HepG2 (cell line): ENCODE data around the gene MSMP. TPM values are rescaled to one million over a fixed set of nuclear protein-coding genes. Genes with fewer than 3 reads are reported as not detected.

Experiments
- CCDC6 ChIP-seq: sonication (generic); formaldehyde crosslinking; IDR thresholded peaks from 2 replicates; pipeline ENCODE4 v1.8.1; 2022; ENCODE audit warnings: mild to moderate bottlenecking, missing genetic modification reagents, moderate library complexity
- NPAS2 ChIP-seq: sonication (generic); formaldehyde crosslinking; IDR thresholded peaks from 2 replicates; pipeline ENCODE4 v1.8.0; 2022; ENCODE audit warnings: mild to moderate bottlenecking, missing genetic modification reagents, borderline replicate concordance
- TBX3 ChIP-seq: fragments of 450-650 bp; IDR thresholded peaks from 2 replicates; pipeline ENCODE4 v1.6.1; 2017; ENCODE audit warnings: antibody characterized with exemption, mild to moderate bottlenecking, inconsistent platforms, borderline replicate concordance
- polyA plus RNA-seq, 8 experiments: library from polyadenylated mRNA; depleted of rRNA in 3 of 8; stranded (reverse) in 7 of 8; unstranded in 1 of 8; fragments of >200 nt; fragmentation: Illumina TruSeq in 4 of 8; extraction: Trizol in 4 of 8; gene quantifications; 2 replicates each; pipeline versions ENCODE4 v1.2.1 to v1.2.3, GENCODE V29; 2011 to 2016; ENCODE audit warnings: low read depth in 4 of 8, missing spikeins in 1 of 8, mixed read lengths in 1 of 8; ENCODE audit not compliant: insufficient read depth in 1 of 8
- total RNA-seq, 5 experiments: library from RNA; depleted of rRNA; stranded (reverse); fragments of >200 nt; fragmentation: Illumina TruSeq; extraction: Trizol; gene quantifications; 2 replicates each; pipeline ENCODE4 v1.2.3, GENCODE V29; 2016; ENCODE audit warnings: low read depth in 1 of 5
- TF ChIP-seq, protein P1 (sequence below): sonication (generic); formaldehyde crosslinking; conservative IDR thresholded peaks from 2 replicates; pipeline ENCODE4 v1.5.0; 2020; ENCODE audit warnings: missing genetic modification reagents
- TF ChIP-seq, protein P2 (sequence below): sonication (generic); formaldehyde crosslinking; IDR thresholded peaks from 2 replicates; pipeline ENCODE4 v1.4.0; 2020; ENCODE audit warnings: mild to moderate bottlenecking, missing genetic modification reagents

Gene MSMP
- total and polyA plus RNA-seq, 2 of the 13 experiments (the other 11 are each of a cell fraction or from before 2014, with no cell fraction given), result 0.24 to 0.46 TPM

DNA sequence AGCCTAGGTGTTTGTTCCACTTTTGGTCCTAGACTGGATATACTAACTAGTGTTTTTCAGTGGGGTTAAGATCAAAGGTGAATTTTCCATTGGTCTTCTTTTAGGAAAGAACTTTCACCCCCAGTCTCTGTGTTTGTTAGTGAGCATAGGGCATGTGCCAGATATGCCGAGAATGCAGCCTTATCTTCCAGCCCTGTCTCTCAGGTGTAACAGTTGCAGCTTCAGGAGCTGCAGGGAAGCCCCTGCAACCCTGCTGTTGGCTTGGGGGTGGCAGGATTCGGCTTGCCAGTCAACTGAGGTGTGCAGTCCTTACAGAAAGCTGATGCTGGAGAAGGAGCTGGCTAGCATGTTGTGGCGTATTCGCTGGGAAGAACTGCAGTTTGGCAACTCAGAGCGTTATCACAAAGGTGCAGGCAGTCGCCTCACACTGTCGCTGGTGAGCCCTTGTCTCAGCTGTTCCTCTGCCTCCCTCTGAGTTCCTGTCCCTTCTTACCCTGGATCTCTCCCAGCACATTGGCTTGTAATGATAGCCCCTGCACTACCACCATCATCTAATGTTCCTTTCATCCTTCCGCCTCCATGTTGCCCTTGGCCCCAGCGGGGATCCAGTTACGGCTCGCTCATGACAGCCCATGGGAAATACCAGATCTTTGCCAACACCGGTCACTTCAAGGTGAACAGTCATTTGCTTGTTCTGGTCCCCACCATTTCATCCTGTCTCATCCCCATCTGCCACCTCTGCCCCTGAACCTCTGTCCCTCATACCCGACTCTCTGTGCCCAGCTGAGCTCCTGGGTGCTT lies 47.5 kb upstream of the MSMP start (continued):
- TF ChIP-seq CCDC6, result no peak
- TF ChIP-seq NPAS2 (CRISPR knock-in tag), result no peak
- TF ChIP-seq, protein P1, sequence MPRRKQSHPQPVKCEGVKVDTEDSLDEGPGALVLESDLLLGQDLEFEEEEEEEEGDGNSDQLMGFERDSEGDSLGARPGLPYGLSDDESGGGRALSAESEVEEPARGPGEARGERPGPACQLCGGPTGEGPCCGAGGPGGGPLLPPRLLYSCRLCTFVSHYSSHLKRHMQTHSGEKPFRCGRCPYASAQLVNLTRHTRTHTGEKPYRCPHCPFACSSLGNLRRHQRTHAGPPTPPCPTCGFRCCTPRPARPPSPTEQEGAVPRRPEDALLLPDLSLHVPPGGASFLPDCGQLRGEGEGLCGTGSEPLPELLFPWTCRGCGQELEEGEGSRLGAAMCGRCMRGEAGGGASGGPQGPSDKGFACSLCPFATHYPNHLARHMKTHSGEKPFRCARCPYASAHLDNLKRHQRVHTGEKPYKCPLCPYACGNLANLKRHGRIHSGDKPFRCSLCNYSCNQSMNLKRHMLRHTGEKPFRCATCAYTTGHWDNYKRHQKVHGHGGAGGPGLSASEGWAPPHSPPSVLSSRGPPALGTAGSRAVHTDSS (CRISPR knock-in tag), result no peak
- TF ChIP-seq, protein P2, sequence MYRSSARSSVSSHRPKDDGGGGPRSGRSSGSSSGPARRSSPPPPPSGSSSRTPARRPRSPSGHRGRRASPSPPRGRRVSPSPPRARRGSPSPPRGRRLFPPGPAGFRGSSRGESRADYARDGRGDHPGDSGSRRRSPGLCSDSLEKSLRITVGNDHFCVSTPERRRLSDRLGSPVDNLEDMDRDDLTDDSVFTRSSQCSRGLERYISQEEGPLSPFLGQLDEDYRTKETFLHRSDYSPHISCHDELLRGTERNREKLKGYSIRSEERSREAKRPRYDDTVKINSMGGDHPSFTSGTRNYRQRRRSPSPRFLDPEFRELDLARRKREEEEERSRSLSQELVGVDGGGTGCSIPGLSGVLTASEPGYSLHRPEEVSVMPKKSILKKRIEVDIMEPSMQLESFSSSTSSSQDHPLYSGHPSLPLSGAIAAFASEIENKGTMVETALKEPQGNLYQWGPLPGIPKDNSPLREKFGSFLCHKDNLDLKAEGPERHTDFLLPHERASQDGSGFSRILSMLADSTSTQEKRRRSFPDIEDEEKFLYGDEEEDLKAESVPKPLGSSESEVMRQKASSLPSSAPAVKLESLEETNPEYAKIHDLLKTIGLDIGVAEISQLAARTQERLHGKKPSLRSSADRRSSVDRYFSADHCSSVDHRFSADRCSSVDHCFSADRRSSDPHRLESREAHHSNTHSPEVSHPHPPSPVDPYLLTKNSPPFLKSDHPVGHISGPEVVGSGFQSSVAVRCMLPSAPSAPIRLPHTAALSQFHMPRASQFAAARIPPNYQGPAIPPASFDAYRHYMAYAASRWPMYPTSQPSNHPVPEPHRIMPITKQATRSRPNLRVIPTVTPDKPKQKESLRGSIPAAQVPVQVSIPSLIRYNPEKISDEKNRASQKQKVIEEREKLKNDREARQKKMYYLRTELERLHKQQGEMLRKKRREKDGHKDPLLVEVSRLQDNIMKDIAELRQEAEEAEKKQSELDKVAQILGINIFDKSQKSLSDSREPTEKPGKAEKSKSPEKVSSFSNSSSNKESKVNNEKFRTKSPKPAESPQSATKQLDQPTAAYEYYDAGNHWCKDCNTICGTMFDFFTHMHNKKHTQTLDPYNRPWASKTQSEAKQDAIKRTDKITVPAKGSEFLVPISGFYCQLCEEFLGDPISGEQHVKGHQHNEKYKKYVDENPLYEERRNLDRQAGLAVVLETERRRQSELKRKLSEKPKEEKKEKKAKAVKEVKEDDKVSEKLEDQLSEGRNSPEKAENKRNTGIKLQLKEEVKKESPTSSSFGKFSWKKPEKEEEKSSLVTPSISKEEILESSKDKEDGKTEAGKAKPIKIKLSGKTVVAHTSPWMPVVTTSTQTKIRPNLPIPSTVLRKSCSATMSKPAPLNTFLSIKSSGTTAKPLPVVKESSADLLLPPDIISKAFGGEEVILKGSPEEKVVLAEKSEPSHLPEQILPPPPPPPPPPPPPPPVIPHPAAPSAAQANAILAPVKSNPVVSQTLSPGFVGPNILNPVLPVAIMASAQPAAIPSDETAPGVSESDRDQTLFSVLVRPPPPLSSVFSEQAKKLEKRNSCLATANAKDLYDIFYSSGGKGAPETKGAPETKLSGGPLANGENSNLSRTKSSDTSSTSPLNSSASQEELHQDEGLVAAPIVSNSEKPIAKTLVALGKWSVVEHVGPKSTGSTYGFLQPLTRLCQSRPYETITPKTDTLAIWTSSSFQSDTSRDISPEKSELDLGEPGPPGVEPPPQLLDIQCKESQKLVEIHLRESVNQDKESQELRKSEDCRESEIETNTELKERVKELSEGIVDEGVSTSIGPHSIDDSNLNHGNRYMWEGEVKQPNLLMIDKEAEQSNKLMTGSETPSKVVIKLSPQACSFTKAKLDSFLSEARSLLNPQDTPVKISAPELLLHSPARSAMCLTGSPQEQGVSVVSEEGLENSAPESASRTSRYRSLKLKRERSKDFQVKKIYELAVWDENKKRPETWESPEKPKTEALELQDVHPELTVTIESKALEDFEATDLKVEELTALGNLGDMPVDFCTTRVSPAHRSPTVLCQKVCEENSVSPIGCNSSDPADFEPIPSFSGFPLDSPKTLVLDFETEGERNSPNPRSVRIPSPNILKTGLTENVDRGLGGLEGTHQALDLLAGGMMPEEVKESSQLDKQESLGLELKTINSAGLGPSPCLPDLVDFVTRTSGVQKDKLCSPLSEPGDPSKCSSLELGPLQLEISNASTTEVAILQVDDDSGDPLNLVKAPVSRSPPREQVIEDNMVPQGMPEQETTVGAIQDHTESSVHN, result no peak
- no peak for TF ChIP-seq TBX3
